Measurements from ENCODE around the gene CUBN.

Gene CUBN

GRCh38 chr10:16870331-16870730 is 259.3 kb downstream of the CUBN start:
- Histone ChIP-seq H3K36me3 (ENCODE audit: control insufficient read depth, insufficient read depth, low read length) (no peaks in the 10 kb centered on the region), H3K9me3 (ENCODE audit: control insufficient read depth, low read length) (no peaks in the 10 kb centered on the region), H3K27ac (ENCODE audit: insufficient read depth, low read length, poor library complexity, severe bottlenecking) (no peak overlapping the region), H3K27me3 (replicated peaks; ENCODE audit: control insufficient read depth, insufficient read depth, low read length, poor library complexity, severe bottlenecking) (no peaks in the 10 kb centered on the region), H3K4me1 (ENCODE audit: control insufficient read depth, insufficient read depth, low read length, poor library complexity, severe bottlenecking) (no peaks in the 10 kb centered on the region), H3K4me3 (ENCODE audit: insufficient read depth, low read depth, low read length, poor library complexity, severe bottlenecking) (no peak overlapping the region)
- DNase-seq: no peak

GRCh38 chr10:16867990-16868389 is 261.6 kb downstream of the CUBN start:
- no peak overlapping the region for H3K27ac ChIP-seq (ENCODE audit: insufficient read depth, low read length, poor library complexity, severe bottlenecking)
- H3K4me3 ChIP-seq (ENCODE audit: insufficient read depth, low read depth, low read length, poor library complexity, severe bottlenecking): no peak overlapping the region
- H3K36me3 ChIP-seq (ENCODE audit: control insufficient read depth, insufficient read depth, low read length): no peaks in the 10 kb centered on the region
- no peak for DNase-seq
- no peaks in the 10 kb centered on the region for H3K4me1 ChIP-seq (ENCODE audit: control insufficient read depth, insufficient read depth, low read length, poor library complexity, severe bottlenecking)
- no peaks in the 10 kb centered on the region for H3K27me3 ChIP-seq (replicated peaks; ENCODE audit: control insufficient read depth, insufficient read depth, low read length, poor library complexity, severe bottlenecking)
- H3K9me3 ChIP-seq (ENCODE audit: control insufficient read depth, low read length): no peaks in the 10 kb centered on the region

- no peak overlapping the region for H3K27ac ChIP-seq (ENCODE audit: insufficient read depth, low read length, poor library complexity, severe bottlenecking)
- no peaks in the 10 kb centered on the region for H3K9me3 ChIP-seq (ENCODE audit: control insufficient read depth, low read length)
- no peak overlapping the region for H3K4me3 ChIP-seq (ENCODE audit: insufficient read depth, low read depth, low read length, poor library complexity, severe bottlenecking)
- H3K36me3 ChIP-seq (ENCODE audit: control insufficient read depth, insufficient read depth, low read length): no peaks in the 10 kb centered on the region
- no peaks in the 10 kb centered on the region for H3K27me3 ChIP-seq (replicated peaks; ENCODE audit: control insufficient read depth, insufficient read depth, low read length, poor library complexity, severe bottlenecking)
- H3K4me1 ChIP-seq (ENCODE audit: control insufficient read depth, insufficient read depth, low read length, poor library complexity, severe bottlenecking): no peaks in the 10 kb centered on the region
- DNase-seq: no peak
Measured at GRCh38 chr10:16867556-16867955, 262.1 kb downstream of the CUBN start.

- Histone ChIP-seq H3K36me3 (ENCODE audit: control insufficient read depth, insufficient read depth, low read length) (no peaks in the 10 kb centered on the region), H3K9me3 (ENCODE audit: control insufficient read depth, low read length) (no peaks in the 10 kb centered on the region), H3K27me3 (replicated peaks; ENCODE audit: control insufficient read depth, insufficient read depth, low read length, poor library complexity, severe bottlenecking) (no peaks in the 10 kb centered on the region), H3K4me1 (ENCODE audit: control insufficient read depth, insufficient read depth, low read length, poor library complexity, severe bottlenecking) (no peaks in the 10 kb centered on the region), H3K4me3 (ENCODE audit: insufficient read depth, low read depth, low read length, poor library complexity, severe bottlenecking) (no peak overlapping the region), H3K27ac (ENCODE audit: insufficient read depth, low read length, poor library complexity, severe bottlenecking) (no peak overlapping the region)
- no peak for DNase-seq
Measured at GRCh38 chr10:16866541-16867275, 262.9 kb downstream of the CUBN start.

- H3K4me1 ChIP-seq (ENCODE audit: control insufficient read depth, insufficient read depth, low read length, poor library complexity, severe bottlenecking): no peaks in the 10 kb centered on the region
- DNase-seq: no peak
Measured at GRCh38 chr10:16865766-16866165, 263.8 kb downstream of the CUBN start.

GRCh38 chr10:16863766-16864165 is 265.8 kb downstream of the CUBN start:
- no peak overlapping the region for H3K4me3 ChIP-seq (ENCODE audit: insufficient read depth, low read depth, low read length, poor library complexity, severe bottlenecking)
- H3K27ac ChIP-seq (ENCODE audit: insufficient read depth, low read length, poor library complexity, severe bottlenecking): no peak overlapping the region
- H3K4me1 ChIP-seq (ENCODE audit: control insufficient read depth, insufficient read depth, low read length, poor library complexity, severe bottlenecking): no peaks in the 10 kb centered on the region
- no peaks in the 10 kb centered on the region for H3K27me3 ChIP-seq (replicated peaks; ENCODE audit: control insufficient read depth, insufficient read depth, low read length, poor library complexity, severe bottlenecking)
- no peaks in the 10 kb centered on the region for H3K36me3 ChIP-seq (ENCODE audit: control insufficient read depth, insufficient read depth, low read length)
- H3K9me3 ChIP-seq (ENCODE audit: control insufficient read depth, low read length): no peaks in the 10 kb centered on the region
- no peak for DNase-seq

More at GRCh38 chr10:16865766-16866165, 263.8 kb downstream of the CUBN start:
- no peak overlapping the region for H3K27ac ChIP-seq (ENCODE audit: insufficient read depth, low read length, poor library complexity, severe bottlenecking)
- no peaks in the 10 kb centered on the region for H3K27me3 ChIP-seq (replicated peaks; ENCODE audit: control insufficient read depth, insufficient read depth, low read length, poor library complexity, severe bottlenecking)
- H3K9me3 ChIP-seq (ENCODE audit: control insufficient read depth, low read length): no peaks in the 10 kb centered on the region
- no peak overlapping the region for H3K4me3 ChIP-seq (ENCODE audit: insufficient read depth, low read depth, low read length, poor library complexity, severe bottlenecking)
- H3K36me3 ChIP-seq (ENCODE audit: control insufficient read depth, insufficient read depth, low read length): no peaks in the 10 kb centered on the region

- H3K9me3 ChIP-seq (ENCODE audit: control insufficient read depth, low read length): no peaks in the 10 kb centered on the region
- H3K27ac ChIP-seq (ENCODE audit: insufficient read depth, low read length, poor library complexity, severe bottlenecking): no peak overlapping the region
- no peaks in the 10 kb centered on the region for H3K4me1 ChIP-seq (ENCODE audit: control insufficient read depth, insufficient read depth, low read length, poor library complexity, severe bottlenecking)
- no peaks in the 10 kb centered on the region for H3K36me3 ChIP-seq (ENCODE audit: control insufficient read depth, insufficient read depth, low read length)
- no peaks in the 10 kb centered on the region for H3K27me3 ChIP-seq (replicated peaks; ENCODE audit: control insufficient read depth, insufficient read depth, low read length, poor library complexity, severe bottlenecking)
- H3K4me3 ChIP-seq (ENCODE audit: insufficient read depth, low read depth, low read length, poor library complexity, severe bottlenecking): no peak overlapping the region
- no peak for DNase-seq
Measured at GRCh38 chr10:16857419-16857818, 272.2 kb downstream of the CUBN start.

- no peak overlapping the region for H3K27ac ChIP-seq (ENCODE audit: insufficient read depth, low read length, poor library complexity, severe bottlenecking)
- no peaks in the 10 kb centered on the region for H3K9me3 ChIP-seq (ENCODE audit: control insufficient read depth, low read length)
- no peaks in the 10 kb centered on the region for H3K4me1 ChIP-seq (ENCODE audit: control insufficient read depth, insufficient read depth, low read length, poor library complexity, severe bottlenecking)
- no peaks in the 10 kb centered on the region for H3K36me3 ChIP-seq (ENCODE audit: control insufficient read depth, insufficient read depth, low read length)
- no peak overlapping the region for H3K4me3 ChIP-seq (ENCODE audit: insufficient read depth, low read depth, low read length, poor library complexity, severe bottlenecking)
- no peaks in the 10 kb centered on the region for H3K27me3 ChIP-seq (replicated peaks; ENCODE audit: control insufficient read depth, insufficient read depth, low read length, poor library complexity, severe bottlenecking)
- no peak for DNase-seq
Measured at GRCh38 chr10:16856567-16856966, 273.0 kb downstream of the CUBN start.

GRCh38 chr10:16856092-16856491 is 273.5 kb downstream of the CUBN start:
- H3K27ac ChIP-seq (ENCODE audit: insufficient read depth, low read length, poor library complexity, severe bottlenecking): no peak overlapping the region
- H3K4me1 ChIP-seq (ENCODE audit: control insufficient read depth, insufficient read depth, low read length, poor library complexity, severe bottlenecking): no peaks in the 10 kb centered on the region
- no peaks in the 10 kb centered on the region for H3K27me3 ChIP-seq (replicated peaks; ENCODE audit: control insufficient read depth, insufficient read depth, low read length, poor library complexity, severe bottlenecking)
- H3K36me3 ChIP-seq (ENCODE audit: control insufficient read depth, insufficient read depth, low read length): no peaks in the 10 kb centered on the region
- no peaks in the 10 kb centered on the region for H3K9me3 ChIP-seq (ENCODE audit: control insufficient read depth, low read length)
- no peak overlapping the region for H3K4me3 ChIP-seq (ENCODE audit: insufficient read depth, low read depth, low read length, poor library complexity, severe bottlenecking)
- no peak for DNase-seq

GRCh38 chr10:16854623-16855022 is 275.0 kb downstream of the CUBN start:
- no peaks in the 10 kb centered on the region for H3K4me1 ChIP-seq (ENCODE audit: control insufficient read depth, insufficient read depth, low read length, poor library complexity, severe bottlenecking)
- no peak overlapping the region for H3K4me3 ChIP-seq (ENCODE audit: insufficient read depth, low read depth, low read length, poor library complexity, severe bottlenecking)
- no peaks in the 10 kb centered on the region for H3K36me3 ChIP-seq (ENCODE audit: control insufficient read depth, insufficient read depth, low read length)
- no peak overlapping the region for H3K27ac ChIP-seq (ENCODE audit: insufficient read depth, low read length, poor library complexity, severe bottlenecking)
- no peak for DNase-seq
- no peaks in the 10 kb centered on the region for H3K27me3 ChIP-seq (replicated peaks; ENCODE audit: control insufficient read depth, insufficient read depth, low read length, poor library complexity, severe bottlenecking)
- no peaks in the 10 kb centered on the region for H3K9me3 ChIP-seq (ENCODE audit: control insufficient read depth, low read length)

All from effector memory CD4-positive, alpha-beta T cell (primary cell).